Trophoblast cell (in vitro differentiated cells and primary cell): Measurements from ENCODE around the gene DLD.
A peak's percentile ranks its signal among the peaks of the same experiment; 100 is the strongest.
"Not testable (repeated sequence)": the region's sequence is repeated elsewhere in the genome, so short reads cannot be mapped to it uniquely, and the experiment has no call there.

ENCODE experiments used
- DNase-seq, 2 donors: peaks; one replicate each; pipeline ENCODE4 v3.0.0-alpha.2; 2016
- H2AFZ ChIP-seq: 2 replicates; pipeline ENCODE4 v1.6.1; 2013; ENCODE audit warnings: low read length, moderate library complexity, mild to moderate bottlenecking; ENCODE audit not compliant: insufficient read depth, poor library complexity
- H2AK5ac ChIP-seq: 2 replicates; pipeline ENCODE4 v1.6.1; 2013; ENCODE audit warnings: mild to moderate bottlenecking, low read length
- H2BK120ac ChIP-seq: 2 replicates; pipeline ENCODE4 v1.6.1; 2013; ENCODE audit warnings: low read length, mild to moderate bottlenecking, moderate library complexity; ENCODE audit not compliant: insufficient read depth, poor library complexity
- H2BK12ac ChIP-seq: 2 replicates; pipeline ENCODE4 v1.6.1; 2013; ENCODE audit warnings: mild to moderate bottlenecking, low read length, moderate library complexity
- H2BK5ac ChIP-seq: 2 replicates; pipeline ENCODE4 v1.6.1; 2013; ENCODE audit warnings: low read length, low read depth, moderate library complexity, mild to moderate bottlenecking; ENCODE audit not compliant: poor library complexity
- H3K14ac ChIP-seq: 2 replicates; pipeline ENCODE4 v1.6.1; 2013; ENCODE audit warnings: mild to moderate bottlenecking, low read length
- H3K18ac ChIP-seq: 2 replicates; pipeline ENCODE4 v1.6.1; 2013; ENCODE audit warnings: mild to moderate bottlenecking, low read length
- H3K23ac ChIP-seq: 2 replicates; pipeline ENCODE4 v1.6.1; 2013; ENCODE audit warnings: low read length
- H3K27ac ChIP-seq: 2 replicates; pipeline ENCODE4 v1.5.1; 2013; ENCODE audit warnings: low read depth, mild to moderate bottlenecking, inconsistent platforms, low read length, moderate library complexity
- H3K27me3 ChIP-seq: 2 replicates; pipeline ENCODE4 v1.6.1; 2013; ENCODE audit warnings: inconsistent platforms, mild to moderate bottlenecking, low read length, moderate library complexity; ENCODE audit not compliant: insufficient read depth
- H3K36me3 ChIP-seq, 2 experiments: 1 replicate in 1 of 2; 2 replicates in 1 of 2; pipeline ENCODE4 v1.6.1; 2013; ENCODE audit warnings: low read length in 2 of 2, mild to moderate bottlenecking in 2 of 2, moderate library complexity in 1 of 2; ENCODE audit not compliant: insufficient read depth in 2 of 2, control insufficient read depth in 1 of 2
- H3K4ac ChIP-seq: 2 replicates; pipeline ENCODE4 v1.6.1; 2013; ENCODE audit warnings: low read depth, mild to moderate bottlenecking, low read length, moderate library complexity
- H3K4me1 ChIP-seq, 2 experiments: 1 replicate in 1 of 2; 2 replicates in 1 of 2; pipeline ENCODE4 v1.6.1; 2013; ENCODE audit warnings: low read length in 2 of 2, mild to moderate bottlenecking in 2 of 2, moderate library complexity in 1 of 2; ENCODE audit not compliant: insufficient read depth in 2 of 2, control insufficient read depth in 1 of 2
- H3K4me2 ChIP-seq: 2 replicates; pipeline ENCODE4 v1.6.1; 2013; ENCODE audit warnings: inconsistent platforms, mild to moderate bottlenecking, low read length, moderate library complexity
- H3K4me3 ChIP-seq: 2 replicates; pipeline ENCODE4 v1.5.1; 2013; ENCODE audit warnings: mild to moderate bottlenecking, low read depth, low read length, inconsistent platforms
- H3K79me1 ChIP-seq: one replicate; pipeline ENCODE4 v1.6.1; 2013; ENCODE audit warnings: low read length
- H3K79me2 ChIP-seq: 2 replicates; pipeline ENCODE4 v1.6.1; 2013; ENCODE audit warnings: low read length, mild to moderate bottlenecking; ENCODE audit not compliant: control insufficient read depth, insufficient read depth, poor library complexity
- H3K9ac ChIP-seq: 2 replicates; pipeline ENCODE4 v1.6.1; 2013; ENCODE audit warnings: mild to moderate bottlenecking, low read length
- H3K9me3 ChIP-seq: 2 replicates; pipeline ENCODE4 v1.6.1; 2013; ENCODE audit warnings: low read depth, mild to moderate bottlenecking, control low read depth, inconsistent platforms, low read length; ENCODE audit not compliant: insufficient read depth
- H4K12ac ChIP-seq: 2 replicates; pipeline ENCODE4 v1.6.1; 2013; ENCODE audit warnings: low read depth, mild to moderate bottlenecking, low read length, moderate library complexity
- H4K8ac ChIP-seq: 2 replicates; pipeline ENCODE4 v1.6.1; 2013; ENCODE audit warnings: low read depth, mild to moderate bottlenecking, low read length, moderate library complexity
- H4K91ac ChIP-seq: one replicate; pipeline ENCODE4 v1.6.1; 2013; ENCODE audit warnings: low read depth, mild to moderate bottlenecking, low read length, moderate library complexity
- WGBS: extraction: QIAGEN DNeasy Blood & Tissue Kit; methylation state at CpG from one replicate; pipeline ENCODE4 v1.1.7; 2013; ENCODE audit warnings: missing lambda C conversion rate; ENCODE audit not compliant: insufficient read length, insufficient coverage; ENCODE audit errors: extremely low coverage; 5-methylcytosine and 5-hydroxymethylcytosine counted together

DLD gene

DNA sequence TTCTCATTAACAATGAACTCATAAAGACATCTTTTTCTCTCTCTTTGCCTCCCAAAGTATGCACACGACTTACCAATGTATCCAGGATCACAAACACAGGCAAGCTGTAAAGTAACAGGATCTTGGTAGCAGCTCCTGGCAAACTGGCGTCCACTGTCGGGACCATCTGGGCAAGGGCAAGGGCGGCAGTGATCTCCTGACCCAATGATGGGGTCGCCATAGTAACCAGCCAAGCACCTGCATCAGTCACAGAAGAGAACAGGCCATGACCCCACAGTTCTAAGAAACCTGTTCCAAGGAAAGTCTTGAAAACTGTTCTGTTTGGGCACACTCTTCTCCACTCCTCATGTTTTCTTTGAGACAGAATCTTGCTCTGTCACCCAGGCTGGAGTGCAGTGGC is 64.4 kb downstream of the DLD start:
- Histone ChIP-seq H3K9me3 (no peaks in the 10 kb centered on the region), H3K79me1 (peaks cover 24% of the 10 kb centered on the region), H3K23ac (no peak overlapping the region), H3K9ac (no peak overlapping the region), H2BK12ac (no peak overlapping the region), H3K4ac (no peak overlapping the region), H4K12ac (no peak overlapping the region), H4K91ac (no peak overlapping the region), H2BK5ac (no peak overlapping the region), H2AK5ac (no peak overlapping the region), H3K14ac (no peak overlapping the region), H2BK120ac (no peak overlapping the region), H3K36me3 (peaks cover 49 to 67% of the 10 kb centered on the region in 2 experiments), H3K27ac (no peak overlapping the region), H3K4me1 (peaks cover 16 to 23% of the 10 kb centered on the region in 2 experiments), H3K18ac (no peak overlapping the region), H3K4me2 (no peak overlapping the region), H3K27me3 (no peaks in the 10 kb centered on the region), H4K8ac (no peak overlapping the region), H3K4me3 (no peak overlapping the region), H3K79me2 (peaks cover 2% of the 10 kb centered on the region), H2AFZ (no peak overlapping the region)
- no CpG with 5 or more reads among the region's 5 CpGs for WGBS
- no peak for DNase-seq

DNA sequence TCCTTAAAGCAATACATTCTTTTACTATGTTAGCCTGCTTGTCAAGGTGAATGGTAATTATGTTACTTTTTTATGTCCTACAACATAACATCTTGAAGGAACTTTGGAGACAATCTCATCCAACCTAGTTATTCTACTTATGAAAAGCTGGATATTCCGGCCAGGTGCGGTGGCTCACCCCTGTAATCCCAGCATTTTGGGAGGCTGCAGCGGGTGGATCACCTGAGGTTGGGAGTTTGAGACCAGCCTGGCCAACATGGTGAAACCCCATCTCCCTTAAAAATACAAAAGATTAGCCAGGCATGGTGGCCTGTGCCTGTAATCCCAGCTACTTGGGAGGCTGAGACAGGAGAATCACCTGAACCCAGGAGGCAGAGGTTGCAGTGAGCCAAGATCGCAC is 66.0 kb downstream of the DLD start:
- not testable (repeated sequence) for H4K8ac ChIP-seq, H3K4me3 ChIP-seq, H3K4ac ChIP-seq, DNase-seq, H3K14ac ChIP-seq, H3K18ac ChIP-seq, H3K27ac ChIP-seq, H3K9me3 ChIP-seq, H3K4me2 ChIP-seq, H2AK5ac ChIP-seq, H4K12ac ChIP-seq, H3K27me3 ChIP-seq, H3K9ac ChIP-seq, H4K91ac ChIP-seq, H2AFZ ChIP-seq, H2BK5ac ChIP-seq, H3K79me2 ChIP-seq, H2BK12ac ChIP-seq, H3K23ac ChIP-seq, H2BK120ac ChIP-seq
- Histone ChIP-seq H3K36me3 (peaks cover 49 to 66% of the 10 kb centered on the region in 2 experiments), H3K79me1 (peaks cover 10% of the 10 kb centered on the region), H3K4me1 (peaks cover 6 to 14% of the 10 kb centered on the region in 2 experiments)
- no CpG with 5 or more reads among the region's 4 CpGs for WGBS

DNA sequence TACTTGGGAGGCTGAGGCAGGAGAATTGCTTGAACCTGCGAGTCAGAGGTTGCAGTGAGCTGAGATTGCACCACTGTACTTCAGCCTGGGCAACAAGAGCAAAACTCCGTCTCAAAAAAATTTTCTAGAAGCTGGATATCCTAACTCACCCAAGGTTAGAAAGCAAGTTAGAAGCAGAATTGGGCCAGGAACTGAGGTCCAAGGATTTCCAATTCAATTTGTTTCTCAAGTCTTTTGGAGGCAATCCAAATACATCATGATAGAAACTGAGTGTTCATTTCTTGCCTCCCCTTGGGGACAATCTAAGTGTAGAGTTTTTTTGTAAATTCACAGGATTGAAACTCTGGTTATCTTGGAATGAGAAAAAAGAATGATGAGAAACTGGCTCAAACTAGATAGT is 66.5 kb downstream of the DLD start:
- H3K4me3 ChIP-seq = no peak overlapping the region
- H3K27ac ChIP-seq = peak overlapping the region; percentile 5
- no peak overlapping the region for H2AK5ac ChIP-seq
- H2BK120ac ChIP-seq = no peak overlapping the region
- peaks cover 51 to 68% of the 10 kb centered on the region in 2 experiments for H3K36me3 ChIP-seq
- H2BK5ac ChIP-seq = no peak overlapping the region
- no peak overlapping the region for H4K91ac ChIP-seq
- H2BK12ac ChIP-seq = no peak overlapping the region
- no peaks in the 10 kb centered on the region for H3K27me3 ChIP-seq
- H3K18ac ChIP-seq = no peak overlapping the region
- H3K4me1 ChIP-seq = peaks cover 5 to 12% of the 10 kb centered on the region in 2 experiments
- H3K79me2 ChIP-seq = no peaks in the 10 kb centered on the region
- no peak overlapping the region for H3K4ac ChIP-seq
- H3K9ac ChIP-seq = no peak overlapping the region
- no peak overlapping the region for H2AFZ ChIP-seq
- H4K8ac ChIP-seq = no peak overlapping the region
- H4K12ac ChIP-seq = no peak overlapping the region
- H3K4me2 ChIP-seq = no peak overlapping the region
- no peak overlapping the region for H3K14ac ChIP-seq
- H3K9me3 ChIP-seq = no peaks in the 10 kb centered on the region
- no CpG with 5 or more reads among the region's 2 CpGs for whole genome bisulfite sequencing
- no peak for DNase-seq
- no peak overlapping the region for H3K23ac ChIP-seq
- peaks cover 9% of the 10 kb centered on the region for H3K79me1 ChIP-seq

DNA sequence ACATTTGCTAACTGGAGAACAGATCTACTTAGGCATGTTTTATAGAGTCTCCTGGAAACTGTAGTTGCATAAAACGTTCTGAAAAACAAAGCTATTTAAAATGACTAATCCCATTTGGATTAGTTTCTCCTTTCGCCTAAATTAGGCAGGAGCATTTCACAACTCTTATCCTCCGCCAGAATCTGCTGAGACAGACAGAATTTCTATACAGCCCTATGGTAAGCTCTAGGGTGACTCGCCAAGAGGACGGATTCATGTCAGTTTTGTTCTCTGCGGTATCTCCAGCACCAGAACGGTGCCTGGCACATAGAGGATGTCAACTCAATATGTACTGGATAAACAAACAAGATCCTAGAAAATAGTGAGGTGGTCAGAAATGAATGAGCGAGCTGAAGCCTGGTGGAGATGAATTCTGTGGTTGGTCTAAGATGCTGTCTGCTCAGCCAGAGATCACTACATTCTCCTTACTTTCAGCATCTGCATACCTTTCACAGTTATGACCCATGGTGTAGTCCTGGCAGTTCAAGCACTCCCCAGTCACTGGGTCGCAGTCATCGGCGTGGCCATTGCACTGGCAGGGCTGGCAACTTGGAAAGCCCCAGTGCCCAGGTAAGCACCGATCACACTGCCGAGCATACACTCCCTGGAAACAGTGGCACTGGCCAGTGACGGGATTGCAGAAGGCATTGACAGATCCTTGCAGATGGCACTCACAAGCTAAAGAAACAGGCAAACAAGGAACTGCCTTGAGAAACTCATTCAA is 68.0 kb downstream of the DLD start:
- peak; percentile 58 to 86 for DNase-seq
- Histone ChIP-seq H3K36me3 (peaks cover 51 to 72% of the 10 kb centered on the region in 2 experiments), H3K18ac (no peak overlapping the region), H3K4me2 (no peak overlapping the region), H2BK5ac (no peak overlapping the region), H2AFZ (no peak overlapping the region), H3K4me1 (peaks cover 0 to 6% of the 10 kb centered on the region in 2 experiments), H3K9me3 (no peaks in the 10 kb centered on the region), H3K79me2 (no peaks in the 10 kb centered on the region), H3K79me1 (no peaks in the 10 kb centered on the region), H4K12ac (no peak overlapping the region), H3K23ac (no peak overlapping the region), H4K91ac (no peak overlapping the region), H3K4ac (no peak overlapping the region), H2BK120ac (no peak overlapping the region), H3K27me3 (no peaks in the 10 kb centered on the region), H2BK12ac (no peak overlapping the region), H3K4me3 (peak overlapping the region; percentile 31), H2AK5ac (no peak overlapping the region), H3K9ac (no peak overlapping the region), H4K8ac (no peak overlapping the region), H3K27ac (no peak overlapping the region), H3K14ac (no peak overlapping the region)
- WGBS = no CpG with 5 or more reads among the region's 14 CpGs
